ENCODE data around the gene E2F2. TPM values are rescaled to one million over a fixed set of nuclear protein-coding genes. Genes with fewer than 3 reads are reported as not detected.

Gene E2F2
- polyA plus RNA-seq, 1 donor (not counting 4 experiments of a cell fraction or from before 2014, with no cell fraction given) = 0.05 TPM

DNA sequence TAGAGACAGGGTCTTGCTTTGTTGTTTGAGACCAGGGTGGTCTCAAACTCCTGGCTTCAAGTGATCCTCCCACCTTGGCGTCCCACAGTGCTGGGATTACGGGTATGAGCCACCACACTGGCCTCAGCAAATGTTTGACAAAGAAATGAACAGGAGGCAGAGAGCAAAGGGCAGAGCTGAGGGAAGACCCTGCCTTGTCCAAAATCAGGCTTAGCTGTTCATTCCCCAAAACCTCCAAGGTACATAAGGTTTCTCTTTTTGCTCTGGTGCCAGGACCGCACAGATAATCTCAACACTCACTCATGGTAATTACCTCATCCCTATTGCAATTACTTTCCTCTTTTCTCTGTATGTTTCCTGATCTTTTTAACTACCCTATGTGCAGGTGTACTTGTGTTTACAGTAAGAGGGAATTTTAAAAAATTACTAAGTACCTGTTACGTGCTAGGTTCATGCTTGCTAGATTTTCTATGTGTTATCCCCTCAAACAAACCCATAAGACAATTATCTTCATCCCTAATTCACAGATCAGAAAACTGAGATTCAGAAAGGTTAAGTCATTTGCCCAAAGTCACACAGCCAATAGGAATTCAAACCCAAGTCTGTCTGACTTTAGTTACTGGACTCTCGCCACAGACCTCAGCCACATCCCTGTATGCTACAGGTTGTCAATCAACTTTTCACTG, 58.5 kb downstream of the E2F2 start:
- no peaks in the 10 kb centered on the region for H4K20me1 ChIP-seq (ENCODE audit: control insufficient read depth, extremely low read depth, insufficient read depth, low read length)
- dilution Hi-C loops (cut with MboI; ENCODE audit: extremely low pct_ligation_motif_present, low sequenced_read_pairs) = no loop called here

DNA sequence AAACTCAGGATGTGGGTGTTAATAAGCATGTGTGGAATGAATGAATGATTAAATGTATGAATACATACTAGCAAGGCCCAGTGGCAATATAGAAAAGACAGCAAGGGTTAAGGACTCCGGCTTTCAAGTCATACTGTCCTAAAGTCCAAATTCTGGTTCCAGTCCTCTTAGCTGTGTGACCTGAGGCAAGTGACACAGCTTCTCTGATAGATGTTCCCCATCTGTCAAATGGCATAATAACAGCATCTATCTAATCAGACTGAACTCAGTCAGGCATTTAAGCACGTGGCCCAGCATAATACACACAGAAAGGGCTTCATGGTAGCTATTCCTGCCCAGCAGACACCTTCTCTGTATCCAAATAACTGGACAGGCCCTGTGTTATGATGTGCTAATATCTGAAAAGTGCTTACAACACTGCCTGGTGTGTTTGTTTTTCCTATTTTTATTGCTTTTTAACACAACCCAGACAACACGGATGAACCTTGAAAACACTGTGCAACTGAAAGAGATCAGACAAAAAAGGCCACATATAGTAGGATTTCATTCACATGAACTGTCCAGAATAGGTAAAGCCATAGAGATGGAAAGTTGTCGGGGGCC, 59.5 kb downstream of the E2F2 start:
- Histone ChIP-seq H3K9me1 (ENCODE audit: control insufficient read depth, extremely low read depth, insufficient read depth, low read length) (no peaks in the 10 kb centered on the region), H3K4me3 (ENCODE audit: control insufficient read depth in 2 of 3, extremely low read depth in 1 of 3, insufficient read depth in 2 of 3, low read depth in 1 of 3, low read length in 3 of 3) (no peak overlapping the region), H3K27ac (ENCODE audit: control insufficient read depth, insufficient read depth, low read length) (no peak overlapping the region), H3K4me1 (ENCODE audit: control insufficient read depth, extremely low read depth, insufficient read depth, low read length) (peaks cover 45% of the 10 kb centered on the region), H3K27me3 (ENCODE audit: control insufficient read depth, extremely low read depth, insufficient read depth, low read length) (no peaks in the 10 kb centered on the region), H3K4me2 (ENCODE audit: control insufficient read depth, extremely low read depth, insufficient read depth, low read depth, low read length) (no peak overlapping the region), H3K79me2 (ENCODE audit: control insufficient read depth, insufficient read depth, low read length) (no peaks in the 10 kb centered on the region), H3K9ac (ENCODE audit: control insufficient read depth, extremely low read depth, insufficient read depth, low read length) (no peak overlapping the region), H2AFZ (ENCODE audit: control insufficient read depth, low read length) (no peak overlapping the region), H4K20me1 (ENCODE audit: control insufficient read depth, extremely low read depth, insufficient read depth, low read length) (no peaks in the 10 kb centered on the region), H3K36me3 (ENCODE audit: control insufficient read depth in 2 of 2, extremely low read depth in 1 of 2, insufficient read depth in 2 of 2, low read length in 2 of 2) (no peaks in the 10 kb centered on the region), H3K9me3 (ENCODE audit: control insufficient read depth, low read depth, low read length) (no peaks in the 10 kb centered on the region)
- no peak for FAIRE-seq
- DNase-seq (ENCODE audit: low read depth, low spot score) = no peak
- dilution Hi-C loops (cut with MboI; ENCODE audit: extremely low pct_ligation_motif_present, low sequenced_read_pairs) = no loop called here
- TF ChIP-seq, protein P1, sequence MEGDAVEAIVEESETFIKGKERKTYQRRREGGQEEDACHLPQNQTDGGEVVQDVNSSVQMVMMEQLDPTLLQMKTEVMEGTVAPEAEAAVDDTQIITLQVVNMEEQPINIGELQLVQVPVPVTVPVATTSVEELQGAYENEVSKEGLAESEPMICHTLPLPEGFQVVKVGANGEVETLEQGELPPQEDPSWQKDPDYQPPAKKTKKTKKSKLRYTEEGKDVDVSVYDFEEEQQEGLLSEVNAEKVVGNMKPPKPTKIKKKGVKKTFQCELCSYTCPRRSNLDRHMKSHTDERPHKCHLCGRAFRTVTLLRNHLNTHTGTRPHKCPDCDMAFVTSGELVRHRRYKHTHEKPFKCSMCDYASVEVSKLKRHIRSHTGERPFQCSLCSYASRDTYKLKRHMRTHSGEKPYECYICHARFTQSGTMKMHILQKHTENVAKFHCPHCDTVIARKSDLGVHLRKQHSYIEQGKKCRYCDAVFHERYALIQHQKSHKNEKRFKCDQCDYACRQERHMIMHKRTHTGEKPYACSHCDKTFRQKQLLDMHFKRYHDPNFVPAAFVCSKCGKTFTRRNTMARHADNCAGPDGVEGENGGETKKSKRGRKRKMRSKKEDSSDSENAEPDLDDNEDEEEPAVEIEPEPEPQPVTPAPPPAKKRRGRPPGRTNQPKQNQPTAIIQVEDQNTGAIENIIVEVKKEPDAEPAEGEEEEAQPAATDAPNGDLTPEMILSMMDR (optimal IDR thresholded peaks at IDR 0.05 in 1 of 3, IDR thresholded peaks at IDR 0.05 in 1 of 3, conservative IDR thresholded peaks at IDR 0.05 in 1 of 3; ENCODE audit: extremely low read depth in 1 of 3, insufficient read depth in 2 of 3, low read length in 3 of 3) = no peak
- no peak for TF ChIP-seq EZH2 (IDR thresholded peaks at IDR 0.05; ENCODE audit: low read length)

More for the DNA sequence above, 58.5 kb downstream of the E2F2 start:
- H3K79me2 ChIP-seq (ENCODE audit: control insufficient read depth, insufficient read depth, low read length) = no peaks in the 10 kb centered on the region
- DNase-seq (ENCODE audit: low read depth, low spot score) (no peak), FAIRE-seq (peak; percentile 36)
- no peaks in the 10 kb centered on the region for H3K9me3 ChIP-seq (ENCODE audit: control insufficient read depth, low read depth, low read length)
- no peak for TF ChIP-seq EZH2 (IDR thresholded peaks at IDR 0.05; ENCODE audit: low read length)
- TF ChIP-seq, protein P1 (optimal IDR thresholded peaks at IDR 0.05 in 1 of 3, IDR thresholded peaks at IDR 0.05 in 1 of 3, conservative IDR thresholded peaks at IDR 0.05 in 1 of 3; ENCODE audit: extremely low read depth in 1 of 3, insufficient read depth in 2 of 3, low read length in 3 of 3) = no peak
- no peaks in the 10 kb centered on the region for H3K36me3 ChIP-seq (ENCODE audit: control insufficient read depth in 2 of 2, extremely low read depth in 1 of 2, insufficient read depth in 2 of 2, low read length in 2 of 2)
- peak overlapping the region; percentile 67 for H3K9ac ChIP-seq (ENCODE audit: control insufficient read depth, extremely low read depth, insufficient read depth, low read length)
- peak overlapping the region; percentile 87 for H3K27ac ChIP-seq (ENCODE audit: control insufficient read depth, insufficient read depth, low read length)
- no peak overlapping the region for H3K4me3 ChIP-seq (ENCODE audit: control insufficient read depth in 2 of 3, extremely low read depth in 1 of 3, insufficient read depth in 2 of 3, low read depth in 1 of 3, low read length in 3 of 3)
- no peaks in the 10 kb centered on the region for H3K9me1 ChIP-seq (ENCODE audit: control insufficient read depth, extremely low read depth, insufficient read depth, low read length)
- peaks cover 47% of the 10 kb centered on the region for H3K4me1 ChIP-seq (ENCODE audit: control insufficient read depth, extremely low read depth, insufficient read depth, low read length)
- H3K4me2 ChIP-seq (ENCODE audit: control insufficient read depth, extremely low read depth, insufficient read depth, low read depth, low read length) = peak overlapping the region; percentile 63
- H2AFZ ChIP-seq (ENCODE audit: control insufficient read depth, low read length) = no peak overlapping the region
- no peaks in the 10 kb centered on the region for H3K27me3 ChIP-seq (ENCODE audit: control insufficient read depth, extremely low read depth, insufficient read depth, low read length)

Data from keratinocyte (primary cell).